GM13976 (cell line): Measurements from ENCODE around the gene FBXO24.

Experiments
- DNase-seq: peaks from one replicate; pipeline ENCODE4 v3.0.0; 2012; ENCODE audit warnings: low spot score
- CTCF ChIP-seq: IDR thresholded peaks from 2 replicates; pipeline ENCODE4 v1.5.1; 2012; ENCODE audit warnings: borderline replicate concordance, mild to moderate bottlenecking; ENCODE audit not compliant: insufficient read depth; ENCODE audit errors: extremely low read depth, missing control alignments, control extremely low read depth
- in situ Hi-C: fragments of 300-500 bp; cut with MboI; formaldehyde crosslinking; loops from one replicate; pipeline ENCODE4 v1.12.0; 2022; ENCODE audit warnings: low sequenced_read_pairs, mixed read lengths, inconsistent platforms; ENCODE audit not compliant: unreplicated experiment

Gene FBXO24

GRCh38 chr7:100570954-100571828, 14.9 kb upstream of the FBXO24 start:
- DNase-seq, result no peak
- in situ Hi-C loops, result loop anchor here (25.0 kb wide), 1 partner anchor 109 kb away; the partner anchor contains the start of gene SPACDR
- TF ChIP-seq CTCF, result no peak

GRCh38 chr7:100571829-100572116, 14.4 kb upstream of the FBXO24 start:
- in situ Hi-C loops, result loop anchor here (25.0 kb wide), 1 partner anchor 109 kb away; the partner anchor contains the start of gene SPACDR
- no peak for TF ChIP-seq CTCF
- no peak for DNase-seq

- DNase-seq, result no peak
- in situ Hi-C loops, result loop anchor here (25.0 kb wide), 1 partner anchor 110 kb away; the partner anchor contains the start of gene SPACDR
- no peak for TF ChIP-seq CTCF
Measured at GRCh38 chr7:100572281-100572948, 13.7 kb upstream of the FBXO24 start.

GRCh38 chr7:100572949-100573675, 13.0 kb upstream of the FBXO24 start:
- no peak for TF ChIP-seq CTCF
- DNase-seq, result no peak
- in situ Hi-C loops, result loop anchor here (25.0 kb wide), 1 partner anchor 111 kb away; the partner anchor contains the start of gene SPACDR

- in situ Hi-C loops, result loop anchor here (25.0 kb wide), 1 partner anchor 112 kb away; the partner anchor contains the start of gene SPACDR
- no peak for TF ChIP-seq CTCF
- DNase-seq, result no peak
Measured at GRCh38 chr7:100573691-100574361, 12.3 kb upstream of the FBXO24 start, which contains the start of gene SAP25. SAP25 (minus strand) TSS chr7:100573900; CDS start chr7:100573742, 158 bp downstream.
